CD4-positive, alpha-beta T cell treated with Interleukin-17A for 1 hour (primary cell): ENCODE results near the gene C22orf23.

Experiments used
- DNase-seq: peaks from one replicate; pipeline ENCODE4 v3.0.0-alpha.2; 2020

The C22orf23 gene

DNA sequence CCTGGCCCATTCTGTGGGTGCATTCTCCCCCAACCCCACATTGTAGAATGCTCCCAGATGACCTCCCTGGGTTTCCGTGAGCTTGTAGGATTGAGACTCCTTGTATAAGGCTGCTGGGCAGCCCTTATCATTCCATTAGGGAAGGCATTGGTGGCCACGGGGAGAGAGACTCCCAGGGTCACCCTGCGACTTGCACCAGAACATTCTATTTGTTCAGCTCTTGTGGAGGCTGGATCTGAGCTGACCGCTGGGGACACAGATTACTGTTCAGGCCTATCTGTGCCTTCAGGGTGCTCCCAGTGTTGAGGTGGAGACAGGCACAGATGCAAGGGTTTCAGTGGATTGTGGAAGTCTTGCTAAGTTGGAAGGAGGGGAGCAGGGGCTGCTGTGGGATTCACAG is 29.5 kb downstream of the C22orf23 start:
- no peak for DNase-seq

- DNase-seq: no peak
Measured at GRCh38 chr22:37922191-37922590, 31.2 kb downstream of the C22orf23 start.

DNA sequence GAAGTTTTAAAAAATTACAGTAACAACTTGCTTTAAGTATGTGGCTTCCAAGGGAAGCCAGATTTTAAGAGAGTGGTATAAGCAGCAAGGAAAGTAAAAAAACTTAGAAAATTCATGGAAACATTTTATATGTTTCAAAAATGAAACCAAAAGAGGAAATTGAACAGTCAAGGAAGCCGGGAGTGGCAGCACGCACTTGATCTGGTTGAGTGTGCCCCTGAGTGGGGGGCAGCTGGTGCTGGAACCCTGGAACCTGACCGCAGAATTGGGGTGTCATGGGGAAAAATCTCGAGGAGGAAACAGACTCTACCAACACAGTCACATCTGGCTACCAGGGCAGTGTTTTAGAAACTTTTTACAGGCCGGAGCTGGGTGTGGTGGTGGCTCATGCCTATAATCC is 33.3 kb downstream of the C22orf23 start:
- DNase-seq: no peak

DNA sequence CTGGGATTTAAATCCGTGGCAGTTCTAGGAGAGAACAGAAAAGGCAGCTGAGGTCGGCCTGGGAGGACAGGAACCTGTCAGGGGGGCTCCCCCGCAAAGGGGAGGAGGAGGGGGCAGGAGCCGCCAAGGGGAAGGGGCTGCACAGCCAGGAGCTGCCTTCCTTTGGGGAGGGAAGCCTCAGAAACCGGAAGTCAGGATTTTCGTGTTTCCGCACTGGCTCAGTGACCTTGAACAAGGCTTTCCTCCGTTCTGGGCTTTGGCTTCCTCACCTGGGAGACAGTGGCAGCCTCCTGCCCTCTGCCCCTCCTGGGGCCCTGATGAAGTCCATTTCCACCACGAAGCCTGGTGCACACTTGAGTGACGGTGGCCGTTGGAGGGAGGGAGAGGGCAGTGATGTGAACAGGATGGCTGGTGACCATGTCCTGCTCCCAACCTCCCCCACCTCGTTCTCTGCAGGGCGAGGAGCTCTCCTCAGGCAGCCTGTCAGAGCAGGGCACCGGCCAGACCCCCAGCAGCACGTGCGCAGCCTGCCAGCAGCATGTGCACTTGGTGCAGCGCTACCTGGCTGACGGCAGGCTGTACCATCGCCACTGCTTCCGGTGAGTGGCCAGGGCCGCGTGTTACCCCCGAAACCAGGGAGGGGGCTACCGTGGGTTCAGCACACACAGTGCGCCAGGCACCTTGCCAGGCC is 34.7 kb downstream of the C22orf23 start:
- no peak for DNase-seq

GRCh38 chr22:37917874-37918548 is 35.4 kb downstream of the C22orf23 start:
- DNase-seq: no peak

GRCh38 chr22:37916311-37916710 is 37.1 kb downstream of the C22orf23 start:
- no peak for DNase-seq

DNA sequence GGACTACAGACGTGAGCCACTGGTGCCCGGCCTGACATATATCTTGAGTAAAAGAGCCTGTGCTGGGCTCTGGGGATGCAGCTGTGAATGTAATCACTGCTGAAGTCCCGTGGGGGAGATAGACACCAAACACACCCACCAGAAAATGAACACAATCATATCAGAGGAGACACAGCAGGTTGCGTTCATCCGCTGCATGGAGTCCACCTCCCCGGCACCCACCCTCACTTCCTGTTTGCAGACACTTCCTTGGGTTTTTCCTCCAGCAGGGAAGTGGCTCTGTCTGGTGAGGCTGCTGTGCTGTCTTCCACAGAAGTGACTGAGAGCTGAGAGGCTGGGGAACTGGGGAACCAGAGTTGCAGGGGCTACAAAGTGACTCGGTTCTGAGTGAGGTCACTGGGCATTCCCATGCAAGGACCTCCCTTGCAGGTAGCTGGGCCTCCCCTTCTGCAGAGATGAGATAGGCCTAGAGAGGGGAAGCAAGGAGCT is 40.1 kb downstream of the C22orf23 start:
- no peak for DNase-seq

- no peak for DNase-seq
Measured at GRCh38 chr22:37912171-37912570, 41.2 kb downstream of the C22orf23 start.

GRCh38 chr22:37911697-37912096 is 41.7 kb downstream of the C22orf23 start:
- DNase-seq: no peak

- DNase-seq: no peak
Measured at GRCh38 chr22:37910890-37911672, 42.3 kb downstream of the C22orf23 start.

DNA sequence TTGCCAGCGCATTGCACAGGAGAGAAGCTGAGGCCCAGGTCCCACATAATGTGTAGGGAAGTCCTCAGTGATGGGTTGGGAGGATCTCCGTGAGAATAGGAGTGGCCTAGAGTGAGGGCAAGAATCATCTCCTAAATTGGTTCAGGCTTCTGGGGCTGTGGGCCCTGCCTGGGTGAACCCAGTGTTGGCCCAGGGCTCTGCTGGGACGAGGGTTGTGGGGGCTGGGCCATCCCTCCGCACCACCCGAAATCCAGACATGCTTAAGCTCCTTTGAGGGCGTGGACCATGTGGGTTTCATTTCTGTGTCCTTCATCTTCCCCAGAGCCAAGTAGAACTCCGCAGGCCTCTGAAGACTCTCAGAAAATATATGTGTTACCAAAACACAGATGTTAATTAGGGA is 43.6 kb downstream of the C22orf23 start:
- DNase-seq: no peak

- DNase-seq: no peak
Measured at GRCh38 chr22:37907036-37907954, 46.1 kb downstream of the C22orf23 start.

- DNase-seq: peak; percentile 43
Measured at GRCh38 chr22:37906364-37907008, 46.9 kb downstream of the C22orf23 start.

GRCh38 chr22:37905534-37906363 is 47.7 kb downstream of the C22orf23 start, which contains the start of gene MICALL1:
Gene MICALL1 (plus strand): TSS chr22:37906297. CDS start chr22:37906423, 126 bp downstream.
- peak; percentile 65 for DNase-seq

DNA sequence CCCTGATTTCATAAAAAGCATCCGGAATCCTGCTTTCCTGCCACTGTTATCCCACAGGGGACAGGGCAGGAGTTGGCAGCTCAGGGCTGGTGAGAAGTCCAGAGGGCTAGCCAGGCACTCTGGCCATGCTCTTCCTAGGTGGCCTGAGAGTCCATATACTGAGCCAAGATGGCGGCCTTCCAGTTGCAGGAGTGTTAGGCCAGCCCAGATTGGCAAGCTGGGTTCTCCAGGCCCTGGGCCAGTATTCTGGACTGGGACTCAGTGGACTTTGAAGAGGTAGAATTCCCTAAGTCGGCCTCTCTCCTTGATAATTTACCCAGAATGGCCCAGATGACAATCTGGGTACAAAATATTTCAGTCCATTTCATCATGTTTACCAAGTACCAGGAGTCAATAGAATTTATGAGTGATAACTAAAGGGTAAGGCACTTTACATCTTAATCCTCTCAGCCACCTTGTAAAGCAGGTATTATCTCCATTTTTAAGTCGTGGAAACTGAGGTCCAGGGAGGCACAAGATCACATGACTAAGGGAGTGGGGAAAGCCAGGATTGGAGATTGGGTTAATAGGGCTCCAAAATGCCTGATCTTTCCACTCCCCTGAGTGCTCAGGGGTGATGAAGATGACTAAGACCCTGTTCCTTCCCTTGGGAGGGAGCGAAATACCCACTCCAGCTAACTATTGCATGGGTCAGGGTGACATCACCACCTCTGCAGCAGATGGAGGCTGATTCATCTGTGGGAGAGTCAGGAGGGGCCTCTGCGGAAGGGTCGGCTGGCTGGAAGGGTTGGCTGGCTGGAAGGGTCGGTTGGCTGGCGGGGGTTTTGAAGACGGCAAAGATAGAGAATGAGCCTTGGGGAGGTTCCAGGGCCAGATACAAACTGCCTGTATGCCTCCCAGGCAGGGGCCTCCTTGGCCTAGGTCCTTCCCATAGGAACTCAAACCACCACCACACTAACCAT is 48.5 kb downstream of the C22orf23 start:
- no peak for DNase-seq

DNA sequence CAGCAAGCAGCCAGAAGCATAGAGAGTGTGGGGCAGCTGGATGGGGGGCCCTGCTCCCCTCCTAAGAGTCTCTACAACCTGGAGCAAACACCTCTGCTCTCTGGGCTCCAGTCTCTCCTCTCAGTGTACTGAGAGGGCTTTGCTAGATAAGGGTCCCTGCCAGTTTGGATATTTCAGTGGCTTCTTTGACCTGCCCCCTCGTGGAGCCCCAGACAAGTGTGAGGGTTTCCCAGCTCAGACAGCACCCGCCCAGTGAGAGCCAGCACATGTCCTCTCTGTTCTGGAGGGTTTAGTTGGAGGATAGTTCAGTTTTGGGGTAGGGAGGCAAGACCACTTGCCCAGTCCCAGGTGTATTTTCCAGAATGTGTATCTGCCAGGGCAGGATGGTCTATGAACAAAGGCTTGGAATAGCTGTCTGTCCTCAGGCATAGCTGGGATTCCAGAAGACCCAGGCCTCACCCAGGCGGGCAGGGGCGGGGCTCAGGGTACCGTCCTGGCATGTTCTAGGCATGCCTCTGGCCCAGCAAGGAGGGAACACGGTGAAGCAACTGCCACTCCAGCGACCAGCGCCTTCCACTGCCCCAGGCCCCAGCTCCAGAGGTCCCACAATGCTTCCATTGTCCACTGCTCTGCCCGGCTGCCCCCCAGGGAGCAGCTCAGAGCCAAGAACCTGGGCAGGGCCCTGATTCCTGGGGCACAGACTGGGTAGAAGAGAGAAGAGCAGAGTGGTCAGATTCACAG is 54.8 kb downstream of the C22orf23 start:
- no peak for DNase-seq

GRCh38 chr22:37897807-37898206 is 55.6 kb downstream of the C22orf23 start:
- DNase-seq: no peak

GRCh38 chr22:37896939-37897338 is 56.5 kb downstream of the C22orf23 start:
- no peak for DNase-seq

DNA sequence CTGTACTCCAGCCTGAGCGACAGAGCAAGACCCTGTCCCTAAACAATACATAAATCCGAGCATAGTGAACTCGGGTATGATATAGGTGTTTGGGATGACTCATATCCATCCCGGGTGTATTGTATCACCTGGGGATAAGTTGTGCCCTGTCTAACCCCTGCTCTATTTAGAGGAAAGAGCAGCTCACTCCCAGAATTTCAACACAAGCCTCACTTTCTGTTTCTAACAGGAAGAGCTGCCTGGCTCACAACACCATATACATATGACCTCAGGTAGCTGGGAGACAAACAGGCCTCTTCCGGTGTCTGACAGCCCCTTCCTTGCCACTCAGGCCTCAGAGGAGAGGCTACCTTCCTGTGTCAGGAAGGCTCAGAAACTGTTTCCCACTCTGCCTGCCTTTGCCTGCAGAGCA is 57.2 kb downstream of the C22orf23 start:
- DNase-seq: peak; percentile 65
